ENCODE measurements around the gene QSOX1.

The QSOX1 gene

GRCh38 chr1:180219776-180220175, 65.1 kb downstream of the QSOX1 start:
- no peak for DNase-seq

GRCh38 chr1:180221462-180221861, 66.8 kb downstream of the QSOX1 start:
- DNase-seq, result no peak

DNA sequence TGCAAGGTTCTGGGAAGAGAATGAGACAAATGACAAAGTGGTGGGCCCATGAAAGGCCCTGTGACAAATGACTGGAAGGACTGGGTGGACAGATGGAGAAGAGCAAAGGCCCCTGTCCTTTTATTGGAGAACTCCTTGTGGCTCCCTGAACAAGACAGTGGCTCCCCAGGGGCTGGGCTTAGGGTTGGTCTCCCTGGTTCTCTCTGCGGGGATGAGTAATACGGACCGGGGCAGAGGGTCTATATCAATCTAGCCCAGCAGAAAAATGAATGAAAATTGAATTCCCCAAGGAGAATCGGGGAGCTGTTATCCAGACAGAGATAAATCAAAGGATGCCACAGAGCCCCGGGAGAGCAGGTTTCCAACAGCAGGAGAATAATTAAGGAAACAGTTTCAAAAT, 70.2 kb downstream of the QSOX1 start:
- DNase-seq, result no peak

DNA sequence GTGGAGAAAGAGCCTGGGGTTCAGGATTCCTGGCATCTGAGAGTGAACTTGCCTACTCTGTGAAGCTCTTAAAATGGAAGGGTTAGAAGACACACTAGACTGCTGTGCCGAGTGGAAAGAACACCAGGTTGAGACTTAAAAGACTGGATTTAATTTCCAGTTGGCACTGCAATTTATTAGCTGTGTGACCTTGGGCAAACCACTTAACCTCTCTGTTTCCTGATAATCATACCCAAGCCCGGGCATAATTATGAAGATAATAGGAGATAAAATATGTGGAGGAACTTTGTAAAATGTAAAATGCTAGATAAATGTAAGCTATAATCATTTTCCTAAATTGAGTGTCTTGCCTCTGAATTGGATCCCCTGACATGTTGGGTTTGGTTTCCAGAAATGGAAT, 70.7 kb downstream of the QSOX1 start:
- no peak for DNase-seq

DNA sequence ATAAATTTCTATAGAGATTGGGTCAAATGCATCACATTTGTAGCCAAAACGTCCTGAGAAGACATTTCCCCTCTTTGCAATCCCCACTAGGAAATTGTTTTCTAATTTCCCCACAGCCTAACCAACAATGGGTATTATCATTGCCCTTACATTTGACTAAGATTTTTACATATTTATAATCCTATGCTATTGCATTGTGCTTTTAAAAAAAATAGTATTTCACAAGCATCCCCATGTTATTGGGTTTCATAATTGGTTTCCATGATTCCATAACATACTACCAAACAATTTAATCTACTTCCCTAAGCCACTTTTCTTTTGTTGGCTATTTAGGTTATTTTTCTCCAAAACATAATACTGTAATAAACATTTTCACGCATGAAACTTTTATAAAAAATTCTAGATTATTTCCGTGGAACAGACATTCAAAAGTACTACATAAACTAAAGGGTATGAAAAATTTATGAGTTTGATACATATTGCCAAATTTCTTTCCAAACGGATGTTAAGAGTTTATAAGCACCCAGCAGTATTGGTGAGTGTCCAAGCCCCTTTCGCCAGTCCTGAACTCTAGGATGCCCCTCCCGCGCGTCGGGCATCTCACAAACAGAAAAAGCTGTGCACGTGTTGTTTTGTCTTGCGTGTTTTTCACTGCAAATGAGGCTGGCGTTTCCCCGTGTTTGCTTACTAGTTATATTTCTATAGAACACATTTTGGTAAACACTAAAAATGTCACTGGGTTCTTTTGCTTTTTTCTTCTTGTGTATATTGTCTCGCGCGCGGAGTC, 73.4 kb downstream of the QSOX1 start:
- DNase-seq, result no peak

- DNase-seq, result peak; percentile 36
Observed at GRCh38 chr1:180228648-180229482, 74.2 kb downstream of the QSOX1 start.

- DNase-seq, result peak; percentile 32
Observed at GRCh38 chr1:180229483-180230415, 75.1 kb downstream of the QSOX1 start, which contains the start of gene LHX4. Gene LHX4 (plus strand): TSS chr1:180230264. CDS start chr1:180230530, 266 bp downstream.

DNA sequence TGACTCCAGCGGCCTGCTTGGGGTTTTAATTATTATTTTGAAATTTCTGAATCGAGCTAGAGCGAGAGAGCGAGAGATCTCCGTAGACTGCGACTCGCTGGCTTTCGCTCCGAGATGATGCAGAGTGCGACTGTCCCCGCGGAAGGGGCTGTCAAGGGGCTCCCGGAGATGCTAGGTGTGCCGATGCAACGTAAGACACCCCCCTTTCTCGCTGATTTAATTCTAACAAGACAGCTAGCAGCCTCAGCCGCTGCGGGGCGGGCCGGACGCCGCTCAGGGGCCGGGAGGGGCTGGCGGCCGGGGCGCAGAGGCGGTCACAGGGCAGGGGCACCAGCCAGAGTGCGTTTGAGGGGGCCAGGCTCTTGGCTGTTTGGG, 75.7 kb downstream of the QSOX1 start:
- DNase-seq, result no peak

DNA sequence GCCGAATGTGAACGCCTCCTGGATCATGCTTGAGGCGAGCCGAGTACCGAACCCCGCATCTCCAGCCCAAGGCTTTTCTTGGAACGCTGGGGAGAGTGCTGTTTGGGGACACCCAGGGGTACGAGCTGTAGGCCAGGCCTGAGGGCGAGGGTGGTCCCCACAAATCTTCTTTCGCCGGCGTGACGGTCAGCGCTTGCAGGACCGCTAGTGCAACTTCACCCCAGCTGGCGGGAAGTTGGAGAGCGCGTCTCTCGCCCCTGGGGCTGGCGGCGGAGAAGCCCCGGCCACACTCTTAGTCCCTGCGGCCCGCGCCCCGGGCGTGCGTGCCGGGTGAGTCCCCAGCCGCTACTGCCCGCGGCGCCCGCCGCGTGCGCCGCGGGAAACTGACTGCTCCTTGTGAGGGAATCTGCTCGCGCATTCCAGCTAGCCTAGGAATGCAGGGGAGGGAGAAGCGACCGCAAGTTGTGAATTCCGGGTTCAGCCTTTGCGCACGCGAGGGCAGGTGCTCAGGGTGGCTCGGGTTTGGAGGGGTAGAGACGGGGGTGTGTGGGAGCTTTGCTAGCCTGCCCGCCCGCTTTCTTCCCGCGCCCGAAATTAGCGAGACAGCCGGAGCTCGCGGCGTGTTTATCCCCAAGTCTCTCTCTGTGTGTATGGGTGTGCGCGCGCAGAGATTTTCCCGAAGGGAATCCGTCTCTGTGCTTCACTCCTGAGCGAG, 76.3 kb downstream of the QSOX1 start:
- no peak for DNase-seq

GRCh38 chr1:180231506-180231921, 76.8 kb downstream of the QSOX1 start:
- DNase-seq, result peak; percentile 41

GRCh38 chr1:180231936-180232335, 77.3 kb downstream of the QSOX1 start:
- DNase-seq, result no peak

GRCh38 chr1:180232521-180233043, 77.9 kb downstream of the QSOX1 start:
- no peak for DNase-seq

- DNase-seq, result no peak
Observed at GRCh38 chr1:180233191-180234011, 78.7 kb downstream of the QSOX1 start.

- no peak for DNase-seq
Observed at GRCh38 chr1:180234369-180235076, 79.9 kb downstream of the QSOX1 start.

DNA sequence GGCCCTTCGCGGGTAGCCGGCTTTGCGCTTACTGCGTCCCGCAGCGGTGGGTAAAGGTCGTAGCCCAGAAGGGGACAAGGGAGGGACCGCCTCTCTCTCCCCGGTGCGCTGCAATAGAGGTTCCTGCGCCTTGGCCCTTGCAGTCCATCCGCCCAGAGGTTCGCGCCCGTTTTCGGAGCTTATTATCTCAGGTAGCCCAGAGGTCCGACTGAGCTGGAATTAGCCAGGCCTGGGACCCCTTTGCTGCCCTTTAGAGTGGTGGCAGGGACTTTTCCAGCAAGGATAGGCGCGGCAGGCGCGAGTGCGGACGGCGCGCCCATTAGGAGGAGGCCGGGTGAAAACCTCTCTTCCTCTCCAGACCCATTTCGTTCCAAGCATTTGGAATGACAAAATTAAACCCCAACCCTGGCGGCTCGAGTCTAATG, 80.4 kb downstream of the QSOX1 start:
- no peak for DNase-seq

DNA sequence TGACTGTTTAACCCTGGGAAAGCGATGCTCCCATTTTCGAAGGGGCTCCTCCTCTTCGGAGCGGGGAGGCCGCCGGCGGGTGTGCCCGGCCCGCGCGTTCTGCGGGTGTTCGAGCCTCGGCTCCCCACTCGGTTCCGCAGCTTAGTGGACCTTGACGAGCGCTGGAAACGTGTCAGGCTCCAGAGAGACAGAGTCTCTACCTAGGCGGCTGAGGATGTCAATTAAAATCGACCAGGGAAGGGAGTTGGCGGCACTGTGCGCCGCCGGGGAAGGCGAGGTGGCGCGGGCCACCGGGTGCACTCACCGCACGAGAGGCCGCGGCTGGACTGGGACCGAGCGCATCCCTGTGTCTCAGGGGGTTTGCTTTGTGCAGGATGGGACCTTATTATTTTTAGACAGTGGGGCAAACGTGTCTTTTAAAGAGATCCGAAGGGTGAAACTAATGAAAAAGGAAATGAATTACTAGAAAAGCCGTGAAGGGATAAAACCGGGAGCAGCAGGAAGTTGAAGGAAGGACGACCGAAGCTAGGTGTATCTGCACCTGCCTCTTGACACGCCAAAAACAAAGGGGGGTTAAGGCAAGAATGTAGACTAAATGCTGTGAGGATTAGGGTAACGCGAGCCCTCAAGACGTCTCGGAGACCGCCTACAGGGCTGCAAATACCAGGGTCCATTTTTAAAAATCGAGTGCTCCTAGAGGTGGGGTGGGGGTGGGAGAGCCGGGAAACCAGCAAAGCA, 81.0 kb downstream of the QSOX1 start:
- no peak for DNase-seq

GRCh38 chr1:180236698-180237509, 82.2 kb downstream of the QSOX1 start:
- no peak for DNase-seq

GRCh38 chr1:180237869-180238476, 83.3 kb downstream of the QSOX1 start:
- no peak for DNase-seq
